Testis (tissue), 2 donors: Measurements from ENCODE around the gene KLHL33.
"Not testable (repeated sequence)": the region's sequence is repeated elsewhere in the genome, so short reads cannot be mapped to it uniquely, and the experiment has no call there.

Experiments used
- POLR2A ChIP-seq: fragments of 450-650 bp; IDR thresholded peaks from one replicate; pipeline ENCODE4 v1.6.1; 2017; ENCODE audit warnings: antibody characterized with exemption, mild to moderate bottlenecking, moderate library complexity
- TF ChIP-seq, protein P1 (sequence below), 3 experiments: fragments of 450-650 bp in 2 of 3; fragments of 200-600 bp in 1 of 3; sonication (generic) in 1 of 3; IDR thresholded peaks; one replicate each; pipeline ENCODE4 v1.5.1; 2016 to 2019; ENCODE audit warnings: antibody characterized with exemption in 3 of 3, mild to moderate bottlenecking in 2 of 3, moderate library complexity in 1 of 3

DNA sequence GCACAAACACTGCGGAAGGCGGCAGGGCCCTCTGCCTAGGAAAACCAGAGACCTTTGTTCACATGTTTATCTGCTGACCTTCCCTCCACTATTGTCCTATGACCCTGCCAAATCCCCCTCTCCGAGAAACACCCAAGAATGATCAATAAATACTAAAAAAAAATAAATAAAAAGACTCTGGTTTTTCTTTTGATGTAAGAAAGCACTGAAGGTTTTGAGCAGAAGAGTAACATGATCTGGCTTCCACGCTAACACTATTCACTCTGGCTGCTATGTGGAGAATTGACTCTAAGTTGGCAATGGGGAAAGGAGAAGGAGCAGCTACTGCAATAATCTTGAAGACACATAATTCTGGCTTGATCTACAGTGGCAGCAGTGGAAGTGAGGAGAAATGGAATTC is 7.7 kb upstream of the KLHL33 start:
- TF ChIP-seq, protein P1, sequence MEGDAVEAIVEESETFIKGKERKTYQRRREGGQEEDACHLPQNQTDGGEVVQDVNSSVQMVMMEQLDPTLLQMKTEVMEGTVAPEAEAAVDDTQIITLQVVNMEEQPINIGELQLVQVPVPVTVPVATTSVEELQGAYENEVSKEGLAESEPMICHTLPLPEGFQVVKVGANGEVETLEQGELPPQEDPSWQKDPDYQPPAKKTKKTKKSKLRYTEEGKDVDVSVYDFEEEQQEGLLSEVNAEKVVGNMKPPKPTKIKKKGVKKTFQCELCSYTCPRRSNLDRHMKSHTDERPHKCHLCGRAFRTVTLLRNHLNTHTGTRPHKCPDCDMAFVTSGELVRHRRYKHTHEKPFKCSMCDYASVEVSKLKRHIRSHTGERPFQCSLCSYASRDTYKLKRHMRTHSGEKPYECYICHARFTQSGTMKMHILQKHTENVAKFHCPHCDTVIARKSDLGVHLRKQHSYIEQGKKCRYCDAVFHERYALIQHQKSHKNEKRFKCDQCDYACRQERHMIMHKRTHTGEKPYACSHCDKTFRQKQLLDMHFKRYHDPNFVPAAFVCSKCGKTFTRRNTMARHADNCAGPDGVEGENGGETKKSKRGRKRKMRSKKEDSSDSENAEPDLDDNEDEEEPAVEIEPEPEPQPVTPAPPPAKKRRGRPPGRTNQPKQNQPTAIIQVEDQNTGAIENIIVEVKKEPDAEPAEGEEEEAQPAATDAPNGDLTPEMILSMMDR (IDR thresholded peaks at IDR 0.05) = not testable (repeated sequence)
- not testable (repeated sequence) for TF ChIP-seq POLR2A
